HCT116 (cell line): Measurements from ENCODE around the gene AGGF1. TPM values are rescaled to one million over a fixed set of nuclear protein-coding genes. Genes with fewer than 3 reads are reported as not detected.

Experiments used
- ATAC-seq: fragments of 200-7000 bp; cut with Tn5 transposase; 2 replicates; pipeline ENCODE4 v1.9.1; 2020; ENCODE audit warnings: mild to moderate bottlenecking, moderate library complexity
- BruUV-seq: library from RNA; stranded (reverse); fragments of 400-500 nt; replicated peaks from 2 replicates; lab custom pipeline; 2021; lab: Mats Ljungman, UMichigan
- CTCF ChIA-PET: fragments of 300-600 bp; sonication (Branson Sonifier 250); formaldehyde crosslinking; loops from one replicate; lab custom pipeline; 2021; ENCODE audit warnings: antibody characterized with exemption; lab: Charles Lee
- POLR2A ChIA-PET: fragments of 300-600, 350-600 bp; sonication (Branson Sonifier 250); formaldehyde crosslinking; loops from one replicate; lab custom pipeline; 2021; ENCODE audit warnings: antibody characterized with exemption; lab: Charles Lee
- RAD21 ChIA-PET, 2 experiments: fragments of 300-600 bp; sonication (Branson Sonifier 250); formaldehyde crosslinking; loops; one replicate each; lab custom pipeline; 2023; ENCODE audit warnings: low total read pairs in 2 of 2; ENCODE audit not compliant: uncharacterized antibody in 2 of 2, unreplicated experiment in 2 of 2, low non-redundant PET in 1 of 2; lab: Charles Lee
- DNase-seq: peaks from one replicate; pipeline ENCODE4 v3.0.0-alpha.2; 2010; ENCODE audit warnings: low read depth, low spot score
- H2AFZ ChIP-seq: fragments of 200-600 bp; shearing (Covaris generic), sonication (generic); 2 replicates; pipeline ENCODE4 v1.6.1; 2017; ENCODE audit warnings: low read depth, mixed run types, mixed read lengths, antibody characterized with exemption, low read length; ENCODE audit not compliant: poor library complexity, severe bottlenecking
- H3K27ac ChIP-seq: 2 replicates; pipeline ENCODE4 v1.5.1; 2012; ENCODE audit warnings: low read depth, low read length
- H3K27me3 ChIP-seq: fragments of 200-600 bp; sonication (generic); 2 replicates; pipeline ENCODE4 v1.6.1; 2016; ENCODE audit warnings: mixed run types, low read length, mixed read lengths; ENCODE audit not compliant: insufficient read depth
- H3K36me3 ChIP-seq, 2 experiments: fragments of 200-500 bp in 1 of 2; fragments of 200-600 bp in 1 of 2; sonication (Bioruptor generic) in 1 of 2; sonication (generic) in 1 of 2; 2 replicates each; pipeline versions ENCODE4 v1.5.1 to v1.6.1; 2014 to 2016; ENCODE audit warnings: low read length in 2 of 2, inconsistent platforms in 1 of 2, mixed read lengths in 1 of 2, mixed run types in 1 of 2; ENCODE audit not compliant: insufficient read depth in 2 of 2, control insufficient read depth in 1 of 2
- H3K4me1 ChIP-seq, 2 experiments: fragments of 200-600 bp in 1 of 2; sonication (generic) in 1 of 2; 2 replicates each; pipeline versions ENCODE4 v1.5.1 to v1.6.1; 2012 to 2017; ENCODE audit warnings: low read length in 2 of 2, inconsistent platforms in 1 of 2, mild to moderate bottlenecking in 1 of 2, mixed read lengths in 1 of 2, mixed run types in 1 of 2, moderate library complexity in 1 of 2; ENCODE audit not compliant: insufficient read depth in 2 of 2, control insufficient read depth in 1 of 2
- H3K4me2 ChIP-seq: fragments of 200-600 bp; sonication (generic); 2 replicates; pipeline ENCODE4 v1.6.1; 2017; ENCODE audit warnings: mixed run types, low read length, mixed read lengths
- H3K4me3 ChIP-seq, 2 experiments: fragments of 200-600 bp in 1 of 2; sonication (generic) in 1 of 2; replicated peaks in 1 of 2; 2 replicates each; pipeline ENCODE4 v1.5.1; 2011 to 2016; ENCODE audit warnings: low read length in 2 of 2, control low read depth in 1 of 2, low read depth in 1 of 2, mild to moderate bottlenecking in 1 of 2, mixed read lengths in 1 of 2, mixed run types in 1 of 2
- H3K79me2 ChIP-seq: fragments of 200-600 bp; sonication (generic); 2 replicates; pipeline ENCODE4 v1.6.1; 2017; ENCODE audit warnings: mild to moderate bottlenecking, mixed run types, low read length, moderate library complexity, mixed read lengths; ENCODE audit not compliant: insufficient read depth
- H3K9ac ChIP-seq: fragments of 200-600 bp; sonication (generic); 2 replicates; pipeline ENCODE4 v1.6.1; 2016; ENCODE audit warnings: low read length, mixed read lengths
- H3K9me2 ChIP-seq: fragments of 200-600 bp; sonication (generic), shearing (Covaris generic); 2 replicates; pipeline ENCODE4 v1.6.1; 2017; ENCODE audit warnings: mixed run types, mild to moderate bottlenecking, moderate library complexity; ENCODE audit not compliant: insufficient read depth
- H3K9me3 ChIP-seq, 2 experiments: fragments of 200-500 bp in 1 of 2; fragments of 200-600 bp in 1 of 2; sonication (Bioruptor generic) in 1 of 2; sonication (generic) in 1 of 2; 2 replicates each; pipeline ENCODE4 v1.6.1; 2014 to 2017; ENCODE audit warnings: low read length in 2 of 2, mixed read lengths in 2 of 2, inconsistent platforms in 1 of 2, low read depth in 1 of 2, mild to moderate bottlenecking in 1 of 2, mixed run types in 1 of 2, moderate library complexity in 1 of 2; ENCODE audit not compliant: control insufficient read depth in 1 of 2, insufficient read depth in 1 of 2
- H4K20me1 ChIP-seq: fragments of 200-600 bp; sonication (generic), shearing (Covaris generic); 2 replicates; pipeline ENCODE4 v1.6.1; 2017; ENCODE audit warnings: mixed run types, mild to moderate bottlenecking, moderate library complexity; ENCODE audit not compliant: insufficient read depth
- CBX3 ChIP-seq: IDR thresholded peaks from 2 replicates; pipeline ENCODE4 v1.6.1; 2012; ENCODE audit warnings: low read depth
- FOSL1 ChIP-seq: IDR thresholded peaks from 2 replicates; pipeline ENCODE4 v1.6.1; 2012; ENCODE audit warnings: low read depth
- TCF7L2 ChIP-seq: IDR thresholded peaks from 2 replicates; pipeline ENCODE4 v1.7.0; 2011; ENCODE audit warnings: borderline replicate concordance, inconsistent platforms; ENCODE audit not compliant: insufficient read depth, insufficient read length; ENCODE audit errors: extremely low read depth
- ZFX ChIP-seq: fragments of 450-650 bp; IDR thresholded peaks from 2 replicates; pipeline ENCODE4 v1.6.1; 2017
- intact Hi-C: fragments of 100-400 bp; cut with micrococcal nuclease; formaldehyde crosslinking; loops from 2 replicates; pipeline ENCODE4 v1.10.0; 2022
- total RNA-seq: library from RNA; stranded (reverse); gene quantifications from one replicate; pipeline ENCODE4 v1.2.1, GENCODE V29; 2021; ENCODE audit not compliant: unreplicated experiment
- TF ChIP-seq, protein P1 (sequence below): IDR thresholded peaks from 2 replicates; pipeline ENCODE4 v1.6.1; 2012; ENCODE audit warnings: low read depth

Gene AGGF1
- total RNA-seq, 1 experiment from 2014 or later = 22.2 TPM

DNA sequence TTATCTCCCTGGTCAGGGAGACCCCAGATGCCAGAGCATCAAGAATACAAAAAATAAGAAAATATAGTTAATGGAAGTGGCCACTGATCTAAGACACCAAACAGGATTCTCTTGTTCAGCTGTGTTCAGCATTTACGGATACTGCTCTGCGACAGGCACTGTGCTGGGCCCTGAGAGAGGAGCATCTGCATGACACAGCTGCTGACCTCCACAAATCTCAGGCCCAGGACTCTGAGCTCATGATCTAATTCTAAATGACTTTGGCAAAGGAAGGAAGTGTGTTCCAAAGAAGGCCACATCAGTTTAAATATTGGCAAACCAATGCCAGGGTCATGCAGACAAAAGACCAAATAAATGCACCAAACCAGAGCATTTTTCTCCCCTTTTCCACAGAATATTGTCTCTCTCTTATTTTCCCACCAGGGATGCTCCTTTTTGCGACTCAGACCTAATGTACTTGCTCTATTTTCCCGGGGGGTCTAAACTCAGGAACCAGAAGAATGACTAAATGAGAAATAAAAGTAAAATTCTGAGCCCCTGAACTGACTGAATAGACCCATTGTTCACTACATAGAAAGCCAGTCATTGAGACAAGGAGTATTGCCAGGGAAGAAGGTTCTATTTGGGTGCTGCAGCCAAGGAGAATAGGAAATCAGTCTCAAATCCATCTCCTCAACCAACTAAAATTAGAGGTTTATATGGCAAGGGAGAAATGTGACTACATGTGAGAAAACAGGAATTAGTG lies 1.4 kb upstream of the AGGF1 start (continued):
- TF ChIP-seq, protein P1, sequence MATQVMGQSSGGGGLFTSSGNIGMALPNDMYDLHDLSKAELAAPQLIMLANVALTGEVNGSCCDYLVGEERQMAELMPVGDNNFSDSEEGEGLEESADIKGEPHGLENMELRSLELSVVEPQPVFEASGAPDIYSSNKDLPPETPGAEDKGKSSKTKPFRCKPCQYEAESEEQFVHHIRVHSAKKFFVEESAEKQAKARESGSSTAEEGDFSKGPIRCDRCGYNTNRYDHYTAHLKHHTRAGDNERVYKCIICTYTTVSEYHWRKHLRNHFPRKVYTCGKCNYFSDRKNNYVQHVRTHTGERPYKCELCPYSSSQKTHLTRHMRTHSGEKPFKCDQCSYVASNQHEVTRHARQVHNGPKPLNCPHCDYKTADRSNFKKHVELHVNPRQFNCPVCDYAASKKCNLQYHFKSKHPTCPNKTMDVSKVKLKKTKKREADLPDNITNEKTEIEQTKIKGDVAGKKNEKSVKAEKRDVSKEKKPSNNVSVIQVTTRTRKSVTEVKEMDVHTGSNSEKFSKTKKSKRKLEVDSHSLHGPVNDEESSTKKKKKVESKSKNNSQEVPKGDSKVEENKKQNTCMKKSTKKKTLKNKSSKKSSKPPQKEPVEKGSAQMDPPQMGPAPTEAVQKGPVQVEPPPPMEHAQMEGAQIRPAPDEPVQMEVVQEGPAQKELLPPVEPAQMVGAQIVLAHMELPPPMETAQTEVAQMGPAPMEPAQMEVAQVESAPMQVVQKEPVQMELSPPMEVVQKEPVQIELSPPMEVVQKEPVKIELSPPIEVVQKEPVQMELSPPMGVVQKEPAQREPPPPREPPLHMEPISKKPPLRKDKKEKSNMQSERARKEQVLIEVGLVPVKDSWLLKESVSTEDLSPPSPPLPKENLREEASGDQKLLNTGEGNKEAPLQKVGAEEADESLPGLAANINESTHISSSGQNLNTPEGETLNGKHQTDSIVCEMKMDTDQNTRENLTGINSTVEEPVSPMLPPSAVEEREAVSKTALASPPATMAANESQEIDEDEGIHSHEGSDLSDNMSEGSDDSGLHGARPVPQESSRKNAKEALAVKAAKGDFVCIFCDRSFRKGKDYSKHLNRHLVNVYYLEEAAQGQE = no peak
- TF ChIP-seq FOSL1 (no peak), TCF7L2 (no peak)

DNA sequence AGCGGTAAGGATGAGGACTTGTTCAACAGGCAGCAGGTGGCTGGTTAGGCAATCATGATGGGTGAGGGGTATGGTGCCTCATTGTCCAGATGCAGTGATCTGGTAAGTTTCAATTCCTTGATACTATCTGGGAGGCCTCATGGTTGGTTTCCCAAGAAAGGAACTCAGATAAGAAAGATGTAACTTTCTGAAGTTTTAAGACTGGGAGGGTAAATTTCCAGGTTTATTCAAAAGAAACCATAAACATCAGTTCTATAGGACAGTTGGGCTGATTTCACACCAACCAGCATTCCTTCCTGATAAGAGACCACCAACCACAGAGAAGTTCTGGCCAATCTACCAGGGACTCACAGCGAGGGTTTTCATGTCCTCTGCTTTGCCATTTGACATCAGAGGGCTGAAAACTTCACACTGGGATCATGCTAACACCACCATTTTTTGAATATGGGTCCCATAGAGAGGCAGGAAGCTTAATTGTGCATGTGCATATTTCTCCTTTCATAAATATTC lies 773 bp upstream of the AGGF1 start:
- DNase-seq (no peak), ATAC-seq (no peak)
- CTCF ChIA-PET = no interaction called here
- H3K4me2 ChIP-seq = peak overlapping the region; percentile 79
- peaks cover 3 to 19% of the 10 kb centered on the region in 2 experiments; a peak in 2 of 4 replicates for H3K9me3 ChIP-seq
- no peaks in the 10 kb centered on the region for H3K9me2 ChIP-seq
- no peaks in the 10 kb centered on the region for H3K27me3 ChIP-seq
- RAD21 ChIA-PET = no interaction called here
- POLR2A ChIA-PET = no interaction called here
- peak overlapping the region; percentile 96 for H2AFZ ChIP-seq
- intact Hi-C loops = no loop called here
- H3K27ac ChIP-seq = peak overlapping the region; percentile 91; the same call in 1 of the 2 replicates
- no peaks in the 10 kb centered on the region for H4K20me1 ChIP-seq
- peaks cover 28% of the 10 kb centered on the region for H3K79me2 ChIP-seq
- H3K4me1 ChIP-seq = peaks cover 9 to 18% of the 10 kb centered on the region in 2 experiments; a peak in 3 of 4 replicates
- peak overlapping the region; percentile 83; the same call in 1 of the 2 replicates for H3K9ac ChIP-seq
- H3K4me3 ChIP-seq = peak overlapping the region in 1 of 2 experiments; percentile 83; a peak in 2 of 4 replicates
- H3K36me3 ChIP-seq = 0 out of 4 replicates have a peak, but pooled peaks cover 0 to 6% of the 10 kb centered on the region in 2 experiments
- BruUV-seq = no TSS peak
- 0 out of 2 replicates have a peak, but pooled peaks have one; percentile 50 for TF ChIP-seq CBX3
- TF ChIP-seq ZFX = no peak
- TF ChIP-seq, all 23 proteins: peak for 1
